K562 (cell line): ENCODE results near the gene LEPROT. TPM values are rescaled to one million over a fixed set of nuclear protein-coding genes. Genes with fewer than 3 reads are reported as not detected.

Experiments
- CEBPB ChIP-seq: fragments of 450-650 bp; IDR thresholded peaks from 2 replicates; pipeline ENCODE4 v1.6.1; 2016; ENCODE audit warnings: missing genetic modification characterization, missing compliant biosample characterization
- CEBPG ChIP-seq, 3 experiments: fragments of 200-800 bp in 1 of 3; sonication (Bioruptor generic) in 1 of 3; sonication (generic) in 1 of 3; formaldehyde crosslinking in 1 of 3; IDR thresholded peaks in 2 of 3; conservative IDR thresholded peaks in 1 of 3; 2 replicates each; pipeline versions ENCODE4 v1.6.1 to v1.8.0; 2016 to 2022; ENCODE audit warnings: missing compliant biosample characterization in 2 of 3, missing genetic modification characterization in 2 of 3, mild to moderate bottlenecking in 1 of 3, missing genetic modification reagents in 1 of 3
- ETS1 ChIP-seq: conservative IDR thresholded peaks from 2 replicates; pipeline ENCODE4 v1.6.1; 2011; ENCODE audit warnings: low read depth, mild to moderate bottlenecking, low read length; ENCODE audit not compliant: control insufficient read depth
- FUS ChIP-seq: fragments of 200-400 bp; formaldehyde crosslinking; optimal IDR thresholded peaks from 2 replicates; pipeline ENCODE3; 2017; ENCODE audit warnings: low read depth, low read length
- OTX1 ChIP-seq: fragments of 450-650 bp; formaldehyde crosslinking; IDR thresholded peaks from 2 replicates; pipeline ENCODE4 v1.4.0; 2022; ENCODE audit warnings: mild to moderate bottlenecking
- PRDM10 ChIP-seq: fragments of 450-650 bp; IDR thresholded peaks from 2 replicates; pipeline ENCODE4 v1.6.1; 2018; ENCODE audit not compliant: partially characterized antibody
- RAD51 ChIP-seq: fragments of 450-650 bp; IDR thresholded peaks from 2 replicates; pipeline ENCODE4 v1.7.1; 2016; ENCODE audit warnings: low read depth, mild to moderate bottlenecking, borderline replicate concordance
- ZNF282 ChIP-seq: sonication (generic); formaldehyde crosslinking; IDR thresholded peaks from 2 replicates; pipeline ENCODE4 v1.8.1; 2023; ENCODE audit warnings: missing genetic modification reagents
- ZNF592 ChIP-seq: fragments of 450-650 bp; IDR thresholded peaks from 2 replicates; pipeline ENCODE4 v1.6.1; 2017; ENCODE audit warnings: antibody characterized with exemption, mild to moderate bottlenecking
- ZNF668 ChIP-seq: fragments of 250-450 bp; sonication (Bioruptor Pico); IDR thresholded peaks from 2 replicates; pipeline ENCODE4 v1.8.0; 2022; ENCODE audit warnings: mild to moderate bottlenecking, inconsistent platforms
- polyA plus RNA-seq, 8 experiments: library from polyadenylated mRNA; depleted of rRNA in 4 of 8; stranded (reverse) in 5 of 8; unstranded in 3 of 8; fragments of >200 nt; fragmentation: Nextera tagmentation in 2 of 8; fragmentation: Illumina TruSeq in 1 of 8; extraction: Ambion mirVana in 2 of 8; extraction: Trizol in 1 of 8; gene quantifications; 2 replicates each; pipeline versions ENCODE4 v1.2.1 to v1.2.3, GENCODE V29; 2011 to 2014; ENCODE audit warnings: inconsistent platforms in 1 of 8, missing spikeins in 1 of 8
- total RNA-seq, 7 experiments: library from RNA; depleted of rRNA in 6 of 7; stranded (reverse); fragments of >200 nt in 6 of 7; fragmentation: Illumina TruSeq in 2 of 7; extraction: Trizol in 2 of 7; gene quantifications; 2 replicates each; pipeline versions ENCODE4 v1.2.1 to v1.2.3, GENCODE V29; 2011 to 2021; ENCODE audit warnings: low replicate concordance in 1 of 7

The LEPROT gene
- total and polyA plus RNA-seq, 9 of the 15 experiments (the other 6 are each of a cell fraction or from before 2014, with no cell fraction given), result 28.1 to 97.5 (median 45.8) TPM

GRCh38 chr1:65477414-65478378 lies 57.2 kb downstream of the LEPROT start (continued):
- TF ChIP-seq PRDM10 (peak; percentile 60), FUS (no peak), ZNF592 (0 out of 2 replicates have a peak, but pooled peaks have one; percentile 0), ZNF668 (CRISPR knock-in tag) (no peak), ZNF282 (CRISPR knock-in tag) (no peak), RAD51 (no peak), CEBPG (CRISPR knock-in tag; IDR thresholded peaks at IDR 0.05) (no peak), CEBPG (tag; conservative IDR thresholded peaks at IDR 0.05 in 1 of 2, IDR thresholded peaks at IDR 0.05 in 1 of 2) (peak; percentile 22 to 61; a peak in 2 of 4 replicates), OTX1 (no peak), CEBPB (tag) (peak; percentile 52), ETS1 (no peak)
